GM12872 (cell line): ENCODE measurements around the gene ACTN1.

Source experiments
- CTCF ChIP-seq: IDR thresholded peaks from 3 replicates; pipeline ENCODE4 v1.5.1; 2011; ENCODE audit warnings: low read depth, mild to moderate bottlenecking, low read length, moderate library complexity; ENCODE audit not compliant: insufficient read depth

The ACTN1 gene

GRCh38 chr14:68947802-68948201 lies 31.3 kb downstream of the ACTN1 start:
- no peak for TF ChIP-seq CTCF

GRCh38 chr14:68946489-68946822 lies 32.6 kb downstream of the ACTN1 start:
- no peak for TF ChIP-seq CTCF

- TF ChIP-seq CTCF: no peak
These were observed 33.3 kb downstream of the ACTN1 start for GRCh38 chr14:68945585-68946488.

- TF ChIP-seq CTCF: no peak
These were observed 33.9 kb downstream of the ACTN1 start for GRCh38 chr14:68945190-68945584.

- TF ChIP-seq CTCF: no peak
These were observed 34.9 kb downstream of the ACTN1 start for GRCh38 chr14:68944162-68944561.

- no peak for TF ChIP-seq CTCF
These were observed 36.0 kb downstream of the ACTN1 start for GRCh38 chr14:68943107-68943506.

- no peak for TF ChIP-seq CTCF
These were observed 36.6 kb downstream of the ACTN1 start for GRCh38 chr14:68942296-68943035.
